A549 treated with GW870086 at 1 μM for 4 hours (cell line): ENCODE measurements around the gene NCK1. TPM values are rescaled to one million over a fixed set of nuclear protein-coding genes. Genes with fewer than 3 reads are reported as not detected.

Source experiments
- total RNA-seq: library from RNA; stranded (reverse); fragments of 200-300 nt; extraction: Qiagen RNA extraction; gene quantifications from 5 replicates; pipeline ENCODE4 v1.2.3, GENCODE V29; 2022; ENCODE audit warnings: low read depth

NCK1 gene
- total RNA-seq: 23.4 to 28.9 TPM (median 26.1 TPM) in 5 replicates

DNA sequence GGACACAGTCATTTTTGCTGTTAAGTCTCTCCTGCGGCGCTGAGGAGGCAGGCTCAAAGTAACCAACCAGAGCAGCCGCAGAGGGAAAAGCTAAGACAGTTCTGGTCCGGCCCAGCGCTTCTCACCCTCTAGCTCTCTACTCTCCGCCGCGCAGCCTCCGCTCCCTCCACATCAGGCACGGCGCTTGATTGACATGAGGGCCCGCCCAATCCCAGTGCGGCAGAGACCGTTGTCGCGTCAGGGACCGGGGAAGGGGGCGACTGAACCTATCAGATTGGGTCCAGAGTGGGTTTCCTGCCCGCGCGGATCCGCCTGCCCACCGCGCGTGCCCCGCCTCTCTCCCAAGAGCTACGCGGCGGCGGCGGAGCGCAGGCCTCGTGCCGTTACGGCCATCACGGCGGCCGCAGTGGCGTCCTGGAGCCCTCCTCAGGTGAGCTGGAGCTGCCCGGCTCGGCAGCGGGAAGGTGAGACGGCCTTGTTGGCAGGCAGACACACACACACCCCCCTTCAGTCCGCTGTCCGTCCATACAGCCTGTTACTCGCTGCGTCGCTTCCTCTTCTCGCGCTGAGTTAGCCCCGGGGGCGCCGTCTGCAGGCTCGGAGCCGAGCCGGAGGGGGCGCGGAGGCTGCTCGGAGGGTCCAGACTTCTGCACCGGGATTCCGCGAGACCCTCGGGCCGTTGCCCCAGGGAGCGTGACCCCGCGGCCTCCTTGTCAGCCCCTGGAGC is at the start of gene NCK1:
NCK1 (plus strand) TSS at position 319 of the 727 bp plus-strand sequence. CDS start 65,794 bp downstream, outside the sequence.

DNA sequence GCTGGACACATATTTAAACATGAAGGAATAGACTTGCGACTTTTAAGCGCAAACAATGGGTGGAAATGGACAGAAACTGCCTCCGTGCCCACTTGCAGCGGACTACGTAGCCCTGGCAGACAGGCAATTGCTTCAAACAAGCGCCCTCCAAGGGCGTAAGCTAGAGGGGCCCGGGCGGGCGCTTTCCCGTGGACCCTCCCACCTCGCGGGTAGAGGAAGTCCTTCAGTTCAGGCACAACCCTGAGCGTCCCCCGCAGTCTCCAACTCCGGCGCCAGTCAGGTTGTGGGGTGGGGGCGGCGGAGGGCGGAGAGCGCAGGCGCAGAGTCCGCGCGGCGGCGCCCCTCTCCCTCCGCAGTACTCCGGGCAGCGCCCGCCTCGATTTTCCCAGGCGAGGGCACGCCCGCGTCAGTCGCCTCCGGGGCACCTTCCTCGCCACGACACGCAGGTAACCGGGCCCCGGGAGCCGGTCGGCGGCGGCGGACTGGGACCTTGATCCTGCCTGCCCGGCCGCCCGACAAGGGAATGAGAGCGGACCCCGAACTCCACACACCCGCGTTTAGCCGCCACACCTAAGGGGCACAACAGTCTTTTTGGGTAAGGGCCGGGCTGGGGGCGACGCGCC is 43.1 kb upstream of the NCK1 start, which contains the start of gene SLC35G2:
SLC35G2 (plus strand) TSS at position 358 of the 623 bp plus-strand sequence. CDS start 35,335 bp downstream, outside the sequence.

DNA sequence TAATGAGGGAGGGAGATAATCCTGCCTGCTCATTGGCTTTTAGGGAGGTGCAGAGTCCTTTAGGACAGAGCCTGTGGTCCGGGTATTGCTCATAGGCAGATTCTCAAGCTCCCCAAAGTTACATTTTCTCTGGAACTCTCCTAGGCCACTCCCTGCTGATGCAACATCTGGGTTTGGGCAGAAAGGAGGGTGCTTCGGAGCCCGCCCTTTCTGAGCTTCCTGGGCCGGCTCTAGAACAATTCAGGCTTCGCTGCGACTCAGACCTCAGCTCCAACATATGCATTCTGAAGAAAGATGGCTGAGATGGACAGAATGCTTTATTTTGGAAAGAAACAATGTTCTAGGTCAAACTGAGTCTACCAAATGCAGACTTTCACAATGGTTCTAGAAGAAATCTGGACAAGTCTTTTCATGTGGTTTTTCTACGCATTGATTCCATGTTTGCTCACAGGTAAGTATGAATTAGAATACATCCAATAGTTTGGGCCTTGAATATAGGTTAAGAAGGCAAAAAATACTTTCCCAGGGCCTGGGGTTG is 95.8 kb downstream of the NCK1 start, which contains the start of gene IL20RB:
IL20RB (plus strand) TSS at position 233 of the 538 bp plus-strand sequence; CDS start at position 364, 131 bp downstream.

Other genes with a start within 250 kb of the NCK1 start
- 7.7 to 10.3 TPM (median 9.8 TPM) in 5 replicates for gene STAG1, start 109.8 kb upstream of the NCK1 start, total RNA-seq
- gene SLC35G2, start 43.1 kb upstream of the NCK1 start, total RNA-seq: 25.7 to 31.3 TPM (median 27.7 TPM) in 5 replicates
- 0.58 to 1.5 TPM (median 0.93 TPM) in 5 replicates for gene IL20RB, start 95.8 kb downstream of the NCK1 start, total RNA-seq